SK-N-SH treated with all-trans-retinoic acid at 6 μM for 48 hours (cell line): ENCODE results near the gene SKP1.

Experiments
- BACH2 ChIP-seq: fragments of 250-450 bp; sonication (Bioruptor Pico); IDR thresholded peaks from 2 replicates; pipeline ENCODE4 v1.9.0; 2021; ENCODE audit warnings: mild to moderate bottlenecking, borderline replicate concordance
- ISL1 ChIP-seq: fragments of 250-450 bp; sonication (Bioruptor Pico); IDR thresholded peaks from 2 replicates; pipeline ENCODE4 v2.1.2; 2022; ENCODE audit warnings: mild to moderate bottlenecking, moderate library complexity
- POU6F1 ChIP-seq: fragments of 250-450 bp; sonication (Bioruptor Pico); IDR thresholded peaks from 2 replicates; pipeline ENCODE4 v1.8.0; 2021; ENCODE audit warnings: low read depth, mild to moderate bottlenecking, moderate library complexity, borderline replicate concordance
- SNAI2 ChIP-seq: fragments of 250-450 bp; sonication (Bioruptor Pico); IDR thresholded peaks from 2 replicates; pipeline ENCODE4 v1.5.0; 2020; ENCODE audit warnings: mild to moderate bottlenecking, moderate library complexity

GRCh38 chr5:134103397-134103796 is 73.4 kb downstream of the SKP1 start:
- TF ChIP-seq BACH2 (no peak), SNAI2 (CRISPR knock-in tag) (no peak), ISL1 (CRISPR knock-in tag) (no peak), POU6F1 (CRISPR knock-in tag) (no peak)
